ENCODE measurements around the gene EGLN2.

DNA sequence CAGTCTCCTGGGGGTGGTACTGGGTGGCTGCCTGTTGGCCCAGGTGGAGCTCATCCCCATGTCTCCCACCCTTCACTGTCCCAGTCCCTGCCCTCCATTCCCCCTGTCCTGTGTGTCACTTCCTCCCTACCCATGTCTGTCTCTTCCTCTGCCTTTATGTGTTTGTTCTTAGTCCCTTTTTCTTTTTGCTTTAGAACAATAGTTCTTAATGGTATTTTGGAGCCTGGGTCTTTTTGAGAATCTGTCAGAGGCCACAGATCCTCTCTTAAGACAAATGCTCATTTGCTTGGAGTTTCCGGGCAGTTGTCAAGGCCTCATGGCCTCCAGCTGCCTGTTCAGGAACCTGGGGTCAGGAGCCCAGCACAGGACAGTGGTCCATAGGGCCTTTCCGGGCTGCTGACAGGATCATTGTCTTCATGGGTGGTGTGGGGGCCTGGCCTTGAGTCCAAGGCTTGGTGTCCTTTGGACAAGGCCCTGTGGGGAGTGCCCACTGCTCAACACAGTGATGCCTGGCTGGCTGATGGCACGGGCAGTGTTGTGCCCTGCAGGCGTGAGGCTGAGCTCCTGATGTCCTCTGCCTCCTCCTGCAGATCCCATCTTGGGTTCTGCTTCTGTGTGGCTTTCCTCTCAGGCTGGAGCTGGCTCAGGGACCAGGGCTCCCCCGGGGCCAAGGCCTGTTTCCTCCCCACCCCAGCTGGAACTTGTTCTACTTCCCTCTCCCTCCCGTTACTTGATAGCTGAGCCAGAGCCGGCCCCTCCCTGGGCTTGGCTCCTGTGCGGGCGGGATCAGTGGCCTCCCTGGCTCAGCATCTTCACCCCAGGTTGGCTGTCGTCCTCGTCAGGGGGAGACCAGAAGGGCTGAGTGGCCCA is 3.5 kb downstream of the EGLN2 start:
- TF ChIP-seq EZH2 (IDR thresholded peaks at IDR 0.05; ENCODE audit: low read length) = no peak
- no peak for TF ChIP-seq CTCF (optimal IDR thresholded peaks at IDR 0.05 in 1 of 3, IDR thresholded peaks at IDR 0.05 in 1 of 3, conservative IDR thresholded peaks at IDR 0.05 in 1 of 3; ENCODE audit: extremely low read depth in 1 of 3, insufficient read depth in 2 of 3, low read length in 3 of 3)

All from keratinocyte (primary cell).